ENCODE results near the gene FBXL13. TPM values are rescaled to one million over a fixed set of nuclear protein-coding genes. Genes with fewer than 3 reads are reported as not detected.

The FBXL13 gene
- total and polyA plus RNA-seq, 5 donors from 2014 or later, result 0.19 to 0.42 TPM; not detected in 3

GRCh38 chr7:102944241-102944640, 130.4 kb downstream of the FBXL13 start:
- Mint-ChIP-seq H3K27ac (no peak overlapping the region), H3K4me3 (no peak overlapping the region), H3K36me3 (no peaks in the 10 kb centered on the region), H3K27me3 (no peaks in the 10 kb centered on the region), H3K9me3 (no peaks in the 10 kb centered on the region), H3K4me1 (no peaks in the 10 kb centered on the region)
- no peak overlapping the region for H3K4me3 ChIP-seq (ENCODE audit: low read depth, low read length)
- H3K27me3 ChIP-seq (ENCODE audit: control insufficient read depth, insufficient read depth, low read length), result no peaks in the 10 kb centered on the region
- no peaks in the 10 kb centered on the region for H3K4me1 ChIP-seq (ENCODE audit: control insufficient read depth, insufficient read depth, low read length, poor library complexity, severe bottlenecking)
- no peak for DNase-seq
- no peaks in the 10 kb centered on the region for H3K9me3 ChIP-seq (ENCODE audit: control insufficient read depth in 2 of 2, low read length in 2 of 2)
- H3K36me3 ChIP-seq (ENCODE audit: control insufficient read depth, insufficient read depth, low read length), result no peaks in the 10 kb centered on the region
- no peak overlapping the region for H3K27ac ChIP-seq (ENCODE audit: insufficient read depth, low read length, poor library complexity, severe bottlenecking)
- ATAC-seq (ENCODE audit: low read depth in 2 of 2), result no peak

- Histone ChIP-seq H3K27me3 (ENCODE audit: control insufficient read depth, insufficient read depth, low read length) (no peaks in the 10 kb centered on the region), H3K4me3 (ENCODE audit: low read depth, low read length) (no peak overlapping the region), H3K36me3 (ENCODE audit: control insufficient read depth, insufficient read depth, low read length) (no peaks in the 10 kb centered on the region), H3K27ac (ENCODE audit: insufficient read depth, low read length, poor library complexity, severe bottlenecking) (no peak overlapping the region), H3K9me3 (ENCODE audit: control insufficient read depth in 2 of 2, low read length in 2 of 2) (no peaks in the 10 kb centered on the region), H3K4me1 (ENCODE audit: control insufficient read depth, insufficient read depth, low read length, poor library complexity, severe bottlenecking) (no peaks in the 10 kb centered on the region)
- H3K27ac Mint-ChIP-seq, result no peak overlapping the region
- DNase-seq (no peak), ATAC-seq (ENCODE audit: low read depth in 2 of 2) (no peak)
- H3K4me3 Mint-ChIP-seq, result no peak overlapping the region
- H3K36me3 Mint-ChIP-seq, result no peaks in the 10 kb centered on the region
- no peaks in the 10 kb centered on the region for H3K9me3 Mint-ChIP-seq
- no peaks in the 10 kb centered on the region for H3K4me1 Mint-ChIP-seq
- H3K27me3 Mint-ChIP-seq, result no peaks in the 10 kb centered on the region
Measured at GRCh38 chr7:102943423-102944169, 131.0 kb downstream of the FBXL13 start.

GRCh38 chr7:102942868-102943267, 131.7 kb downstream of the FBXL13 start:
- no peaks in the 10 kb centered on the region for H3K4me1 ChIP-seq (ENCODE audit: control insufficient read depth, insufficient read depth, low read length, poor library complexity, severe bottlenecking)
- DNase-seq (no peak), ATAC-seq (ENCODE audit: low read depth in 2 of 2) (no peak)
- Mint-ChIP-seq H3K27ac (no peak overlapping the region), H3K4me1 (no peaks in the 10 kb centered on the region), H3K36me3 (no peaks in the 10 kb centered on the region), H3K9me3 (no peaks in the 10 kb centered on the region), H3K27me3 (no peaks in the 10 kb centered on the region), H3K4me3 (no peak overlapping the region)
- no peaks in the 10 kb centered on the region for H3K27me3 ChIP-seq (ENCODE audit: control insufficient read depth, insufficient read depth, low read length)
- no peak overlapping the region for H3K4me3 ChIP-seq (ENCODE audit: low read depth, low read length)
- no peaks in the 10 kb centered on the region for H3K36me3 ChIP-seq (ENCODE audit: control insufficient read depth, insufficient read depth, low read length)
- H3K9me3 ChIP-seq (ENCODE audit: control insufficient read depth in 2 of 2, low read length in 2 of 2), result no peaks in the 10 kb centered on the region
- H3K27ac ChIP-seq (ENCODE audit: insufficient read depth, low read length, poor library complexity, severe bottlenecking), result no peak overlapping the region

- H3K4me1 ChIP-seq (ENCODE audit: control insufficient read depth, insufficient read depth, low read length, poor library complexity, severe bottlenecking), result no peaks in the 10 kb centered on the region
- no peak for DNase-seq
- Mint-ChIP-seq H3K27me3 (no peaks in the 10 kb centered on the region), H3K36me3 (no peaks in the 10 kb centered on the region), H3K27ac (no peak overlapping the region), H3K9me3 (no peaks in the 10 kb centered on the region), H3K4me3 (no peak overlapping the region), H3K4me1 (no peaks in the 10 kb centered on the region)
- ATAC-seq (ENCODE audit: low read depth in 2 of 2), result no peak
- no peaks in the 10 kb centered on the region for H3K27me3 ChIP-seq (ENCODE audit: control insufficient read depth, insufficient read depth, low read length)
- H3K27ac ChIP-seq (ENCODE audit: insufficient read depth, low read length, poor library complexity, severe bottlenecking), result no peak overlapping the region
- H3K4me3 ChIP-seq (ENCODE audit: low read depth, low read length), result no peak overlapping the region
- no peaks in the 10 kb centered on the region for H3K9me3 ChIP-seq (ENCODE audit: control insufficient read depth in 2 of 2, low read length in 2 of 2)
- H3K36me3 ChIP-seq (ENCODE audit: control insufficient read depth, insufficient read depth, low read length), result no peaks in the 10 kb centered on the region
Measured at GRCh38 chr7:102942181-102942866, 132.3 kb downstream of the FBXL13 start.

- DNase-seq, result no peak
- ATAC-seq (ENCODE audit: low read depth in 2 of 2), result no peak
- H3K27me3 Mint-ChIP-seq, result no peaks in the 10 kb centered on the region
- H3K9me3 ChIP-seq (ENCODE audit: control insufficient read depth in 2 of 2, low read length in 2 of 2), result no peaks in the 10 kb centered on the region
- peaks cover 2% of the 10 kb centered on the region for H3K27me3 ChIP-seq (ENCODE audit: control insufficient read depth, insufficient read depth, low read length)
- H3K4me1 Mint-ChIP-seq, result no peaks in the 10 kb centered on the region
- H3K27ac Mint-ChIP-seq, result no peak overlapping the region
- no peak overlapping the region for H3K4me3 ChIP-seq (ENCODE audit: low read depth, low read length)
- no peaks in the 10 kb centered on the region for H3K9me3 Mint-ChIP-seq
- no peak overlapping the region for H3K4me3 Mint-ChIP-seq
- no peaks in the 10 kb centered on the region for H3K4me1 ChIP-seq (ENCODE audit: control insufficient read depth, insufficient read depth, low read length, poor library complexity, severe bottlenecking)
- H3K36me3 ChIP-seq (ENCODE audit: control insufficient read depth, insufficient read depth, low read length), result no peaks in the 10 kb centered on the region
- H3K36me3 Mint-ChIP-seq, result no peaks in the 10 kb centered on the region
- H3K27ac ChIP-seq (ENCODE audit: insufficient read depth, low read length, poor library complexity, severe bottlenecking), result no peak overlapping the region
Measured at GRCh38 chr7:102938679-102939078, 135.9 kb downstream of the FBXL13 start.

GRCh38 chr7:102935450-102936115, 139.0 kb downstream of the FBXL13 start:
- Histone ChIP-seq H3K27me3 (ENCODE audit: control insufficient read depth, insufficient read depth, low read length) (peaks cover 2% of the 10 kb centered on the region), H3K27ac (ENCODE audit: insufficient read depth, low read length, poor library complexity, severe bottlenecking) (no peak overlapping the region), H3K9me3 (ENCODE audit: control insufficient read depth in 2 of 2, low read length in 2 of 2) (no peaks in the 10 kb centered on the region), H3K4me3 (ENCODE audit: low read depth, low read length) (no peak overlapping the region), H3K4me1 (ENCODE audit: control insufficient read depth, insufficient read depth, low read length, poor library complexity, severe bottlenecking) (no peaks in the 10 kb centered on the region), H3K36me3 (ENCODE audit: control insufficient read depth, insufficient read depth, low read length) (no peaks in the 10 kb centered on the region)
- H3K27ac Mint-ChIP-seq, result no peak overlapping the region
- no peaks in the 10 kb centered on the region for H3K36me3 Mint-ChIP-seq
- no peak for DNase-seq
- H3K27me3 Mint-ChIP-seq, result no peaks in the 10 kb centered on the region
- no peaks in the 10 kb centered on the region for H3K4me1 Mint-ChIP-seq
- ATAC-seq (ENCODE audit: low read depth in 2 of 2), result no peak
- no peak overlapping the region for H3K4me3 Mint-ChIP-seq
- H3K9me3 Mint-ChIP-seq, result no peaks in the 10 kb centered on the region

GRCh38 chr7:102934701-102935100, 139.9 kb downstream of the FBXL13 start:
- no peak overlapping the region for H3K27ac Mint-ChIP-seq
- DNase-seq, result no peak
- Histone ChIP-seq H3K27ac (ENCODE audit: insufficient read depth, low read length, poor library complexity, severe bottlenecking) (no peak overlapping the region), H3K36me3 (ENCODE audit: control insufficient read depth, insufficient read depth, low read length) (no peaks in the 10 kb centered on the region), H3K4me1 (ENCODE audit: control insufficient read depth, insufficient read depth, low read length, poor library complexity, severe bottlenecking) (no peaks in the 10 kb centered on the region), H3K9me3 (ENCODE audit: control insufficient read depth in 2 of 2, low read length in 2 of 2) (no peaks in the 10 kb centered on the region), H3K4me3 (ENCODE audit: low read depth, low read length) (no peak overlapping the region), H3K27me3 (ENCODE audit: control insufficient read depth, insufficient read depth, low read length) (peaks cover 2% of the 10 kb centered on the region)
- no peaks in the 10 kb centered on the region for H3K36me3 Mint-ChIP-seq
- H3K4me1 Mint-ChIP-seq, result no peaks in the 10 kb centered on the region
- H3K4me3 Mint-ChIP-seq, result no peak overlapping the region
- no peak for ATAC-seq (ENCODE audit: low read depth in 2 of 2)
- no peaks in the 10 kb centered on the region for H3K9me3 Mint-ChIP-seq
- no peaks in the 10 kb centered on the region for H3K27me3 Mint-ChIP-seq
